HG02759 (cell line): ENCODE results near the gene CCDC90B.
A peak's percentile ranks its signal among the peaks of the same experiment; 100 is the strongest.
"Not testable (repeated sequence)": the region's sequence is repeated elsewhere in the genome, so short reads cannot be mapped to it uniquely, and the experiment has no call there.

Experiments
- ATAC-seq: cut with Tn5 transposase; IDR thresholded peaks from one replicate; pipeline ENCODE4 v1.9.1; 2021; ENCODE audit warnings: mild to moderate bottlenecking, moderate library complexity; ENCODE audit not compliant: unreplicated experiment

Gene CCDC90B

DNA sequence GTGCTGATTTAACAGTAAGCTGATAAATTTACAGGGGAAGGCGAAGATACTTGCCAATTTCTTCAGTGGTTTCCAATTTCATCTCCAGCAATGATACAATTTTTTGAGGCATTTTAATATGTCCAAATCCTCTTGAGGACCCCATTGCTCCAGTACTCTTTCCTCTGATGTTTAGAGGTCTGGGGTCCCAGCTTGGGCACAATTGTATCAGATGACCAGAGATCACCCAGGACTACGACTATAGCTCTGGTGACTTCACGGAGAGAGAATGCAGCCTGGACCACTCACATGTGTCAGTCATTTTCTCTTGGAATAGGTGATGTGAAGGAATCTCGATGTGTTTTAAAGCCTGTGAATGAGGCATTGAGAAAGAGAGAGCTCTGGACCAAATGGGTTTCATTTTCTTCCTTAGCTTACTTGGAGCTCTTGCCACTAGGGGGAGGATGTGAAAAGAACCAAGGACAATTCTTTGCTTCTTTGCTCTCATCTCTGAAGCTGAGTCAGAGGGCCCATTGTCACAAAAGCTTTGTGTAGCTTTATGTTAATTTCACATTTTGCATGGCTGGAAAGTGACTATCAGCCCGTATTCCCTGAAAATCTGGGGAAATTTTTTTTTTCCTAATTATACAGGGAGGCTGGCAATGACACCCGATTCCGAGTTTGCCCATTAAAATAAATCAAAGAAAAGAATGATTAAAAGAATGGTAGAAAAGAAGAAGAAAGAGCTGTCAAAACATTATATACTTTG lies 6.7 kb upstream of the CCDC90B start:
- peak; percentile 82 for ATAC-seq

DNA sequence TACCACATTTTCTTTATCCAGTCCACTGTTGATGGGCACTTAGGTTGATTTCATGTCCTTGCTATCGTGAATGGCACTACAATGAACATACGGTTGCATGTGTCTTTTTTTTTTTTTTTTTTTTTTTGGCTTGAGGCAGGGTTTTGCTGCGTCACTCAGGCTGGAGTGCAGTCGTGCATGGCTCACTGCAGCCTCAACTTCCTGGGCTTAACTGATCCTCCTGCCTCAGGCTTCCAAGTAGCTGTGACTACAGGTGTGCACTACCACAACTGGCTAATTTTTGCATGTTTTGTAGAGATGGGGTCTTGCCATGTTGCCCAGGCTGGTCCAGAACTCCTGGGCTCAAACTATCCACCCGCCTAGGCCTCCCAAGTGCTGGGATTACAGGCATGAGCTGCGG lies 1.5 kb upstream of the CCDC90B start:
- no peak for ATAC-seq

DNA sequence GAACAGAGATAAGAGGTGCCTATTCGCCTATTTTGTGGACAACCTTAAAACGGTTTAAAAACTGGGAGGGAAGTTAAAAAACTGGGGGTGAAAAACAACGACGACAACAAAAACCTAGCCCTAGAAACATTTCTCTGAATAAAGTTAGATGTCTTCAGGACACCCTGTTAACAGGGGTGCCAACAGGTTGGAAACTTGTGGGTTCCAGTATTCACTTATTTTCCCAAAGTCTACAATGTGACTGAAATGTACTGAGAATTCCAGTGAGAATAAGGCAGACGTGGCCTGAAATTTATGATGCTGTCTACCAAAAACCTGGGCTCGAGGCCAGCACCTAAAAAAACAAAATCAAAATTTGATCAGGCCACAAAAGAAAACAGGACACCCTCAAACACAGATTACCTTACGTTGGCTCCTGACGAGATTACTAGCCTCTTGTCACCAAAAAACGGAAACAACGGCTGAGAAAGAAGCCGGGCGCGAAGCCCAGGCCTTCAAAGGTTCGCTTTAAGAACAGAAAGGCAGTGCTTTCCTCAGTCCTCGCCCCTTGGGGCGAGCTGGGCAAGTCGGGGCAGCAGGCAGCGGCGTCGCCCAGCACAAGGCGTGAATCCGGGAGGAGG lies 906 bp downstream of the CCDC90B start:
- ATAC-seq = peak; percentile 50

DNA sequence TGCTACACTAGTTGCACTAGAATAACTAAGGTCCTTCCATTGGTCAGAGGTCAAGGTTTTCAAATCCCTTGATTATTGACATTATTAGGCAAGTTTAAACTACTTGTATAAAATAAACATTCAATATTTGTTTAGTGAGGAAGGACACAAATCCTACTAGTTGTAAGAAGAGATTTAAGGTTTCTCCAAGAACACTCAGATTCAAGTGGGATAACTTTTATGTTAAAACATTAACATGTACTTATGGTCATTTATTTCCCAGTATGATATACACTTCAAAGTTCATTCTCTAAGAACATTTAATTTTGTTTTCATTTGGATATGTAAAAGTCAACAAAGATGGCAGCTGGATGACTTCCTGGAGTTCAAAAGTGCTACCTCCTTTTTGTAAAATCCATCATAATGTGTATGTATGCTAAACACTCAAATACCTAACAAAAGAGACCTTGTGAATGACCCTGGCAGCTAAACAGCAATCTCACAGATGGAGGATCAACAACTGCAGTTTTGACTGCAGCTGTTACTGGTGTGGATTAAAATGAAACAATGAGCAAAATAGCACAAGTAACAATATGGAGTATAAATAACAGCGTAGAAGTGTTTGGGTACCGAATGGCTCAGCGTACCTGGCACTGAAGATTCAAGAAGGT lies 1.5 kb downstream of the CCDC90B start:
- ATAC-seq = no peak

DNA sequence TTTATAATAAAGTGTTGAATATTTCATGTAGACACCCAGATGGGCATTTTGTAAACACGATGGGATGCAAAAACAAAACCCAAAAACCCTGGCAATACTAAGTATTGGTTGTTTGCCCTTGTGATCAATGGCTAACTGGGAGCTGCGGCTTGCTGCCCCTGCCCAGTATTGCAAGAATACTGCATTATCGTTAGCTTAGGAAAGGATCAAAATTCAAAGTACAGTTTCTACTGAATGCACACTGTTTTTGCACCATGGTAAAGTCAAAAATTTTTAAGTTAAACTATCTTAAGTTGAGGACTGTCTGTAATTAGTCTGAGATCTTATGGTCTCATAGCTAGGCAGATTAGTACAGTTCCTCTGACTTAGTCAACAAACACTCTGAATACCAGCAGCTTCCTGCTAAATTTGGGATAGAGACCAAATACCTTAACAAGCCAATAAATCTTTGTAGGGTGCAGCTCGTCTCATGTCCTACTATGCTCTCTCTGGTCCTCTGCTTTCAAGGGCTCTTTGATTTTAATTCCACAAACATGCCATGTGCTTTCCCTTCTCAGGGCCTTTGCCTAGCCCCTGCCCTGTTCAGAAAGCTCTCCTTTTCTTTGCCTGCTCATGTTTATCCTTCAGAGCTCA lies 4.0 kb downstream of the CCDC90B start:
- ATAC-seq = no peak

DNA sequence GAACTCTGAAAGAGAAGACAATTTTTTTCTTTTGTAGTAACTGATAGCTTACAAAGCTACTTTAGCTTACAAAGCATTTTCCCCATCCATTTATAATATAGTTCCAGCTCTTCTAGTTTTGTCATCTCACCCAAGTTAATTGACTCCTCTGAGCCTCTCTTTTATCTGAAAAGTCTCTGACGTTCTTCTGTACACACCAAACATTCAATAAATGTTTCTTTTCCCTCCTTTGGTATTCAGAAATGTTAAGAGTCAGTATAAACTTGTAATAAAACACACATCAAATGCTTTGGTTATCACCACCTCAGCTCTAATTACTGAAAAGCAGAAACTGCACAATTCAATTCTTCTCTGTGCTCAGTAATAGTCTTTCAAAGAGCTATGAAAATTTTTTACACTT lies 5.9 kb downstream of the CCDC90B start:
- no peak for ATAC-seq

DNA sequence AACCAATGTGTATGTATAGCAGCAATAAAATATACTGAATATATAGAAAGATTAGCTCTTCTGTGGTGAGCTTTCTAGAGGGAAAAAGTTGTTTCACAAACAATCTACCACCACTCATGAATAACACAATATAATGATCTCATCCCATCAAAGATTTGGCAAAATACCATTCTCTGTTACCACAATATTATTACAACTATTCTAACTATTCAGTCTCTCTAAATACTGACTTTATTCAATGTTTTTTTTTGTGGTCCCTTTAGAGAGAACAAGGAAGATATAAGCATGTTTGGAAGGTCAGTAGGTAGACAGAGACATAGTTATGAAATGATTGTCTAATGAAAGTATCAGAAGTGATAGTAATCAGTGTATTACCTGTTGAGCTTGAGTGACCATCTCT lies 7.8 kb downstream of the CCDC90B start:
- ATAC-seq = no peak

DNA sequence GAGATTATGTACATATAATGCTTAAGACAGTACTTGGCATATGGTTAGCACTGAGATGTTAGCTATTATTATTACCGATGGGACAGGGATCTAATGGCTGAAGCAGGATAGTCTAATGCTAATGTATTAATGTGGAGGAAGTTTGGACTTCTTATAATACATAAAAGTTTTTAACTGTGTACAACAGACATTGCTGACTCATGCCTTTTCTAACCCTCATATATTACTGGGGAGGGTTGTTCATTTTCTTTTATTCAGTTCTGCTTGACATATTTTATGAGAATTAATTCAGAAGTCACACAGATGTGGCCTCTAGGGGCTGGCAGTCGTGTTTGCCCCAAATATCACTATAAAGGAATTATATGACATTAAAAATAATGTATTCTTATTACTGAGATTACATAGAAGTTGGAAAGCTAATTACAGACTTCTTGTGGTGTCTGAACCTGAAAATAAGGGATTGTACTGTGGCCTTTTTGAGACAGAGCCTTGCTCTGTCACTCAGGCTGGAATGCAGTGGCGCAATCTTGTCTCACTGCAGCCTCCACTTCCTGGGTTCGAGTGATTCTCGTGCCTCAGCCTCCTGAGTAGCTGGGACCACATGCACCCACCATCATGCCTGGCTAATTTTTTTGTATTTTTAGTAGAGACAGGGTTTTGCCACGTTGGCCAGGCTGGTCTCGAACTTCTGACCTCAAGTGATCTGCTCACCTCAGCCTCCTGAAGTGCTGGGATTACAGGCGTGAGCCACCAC lies 10.1 kb downstream of the CCDC90B start:
- no peak for ATAC-seq

DNA sequence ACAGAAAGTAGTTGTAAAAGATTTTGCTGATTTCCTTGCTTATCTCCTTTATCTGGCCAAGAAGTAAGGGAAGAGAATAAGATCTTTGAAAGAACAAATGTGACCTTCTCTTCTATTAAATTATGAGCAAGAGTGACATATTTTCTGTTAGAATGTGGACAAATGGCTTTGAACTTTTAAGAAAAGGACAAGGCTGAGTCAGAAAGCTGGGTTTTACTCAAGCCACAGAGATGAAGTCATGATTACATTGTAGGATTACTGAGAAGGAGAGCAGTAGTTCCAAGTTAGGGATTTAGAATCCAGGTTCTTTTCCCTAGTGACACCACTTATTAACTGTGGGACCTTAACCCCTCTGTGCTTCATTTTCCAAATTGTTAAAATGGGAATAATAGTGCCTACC lies 13.5 kb downstream of the CCDC90B start:
- ATAC-seq = no peak

DNA sequence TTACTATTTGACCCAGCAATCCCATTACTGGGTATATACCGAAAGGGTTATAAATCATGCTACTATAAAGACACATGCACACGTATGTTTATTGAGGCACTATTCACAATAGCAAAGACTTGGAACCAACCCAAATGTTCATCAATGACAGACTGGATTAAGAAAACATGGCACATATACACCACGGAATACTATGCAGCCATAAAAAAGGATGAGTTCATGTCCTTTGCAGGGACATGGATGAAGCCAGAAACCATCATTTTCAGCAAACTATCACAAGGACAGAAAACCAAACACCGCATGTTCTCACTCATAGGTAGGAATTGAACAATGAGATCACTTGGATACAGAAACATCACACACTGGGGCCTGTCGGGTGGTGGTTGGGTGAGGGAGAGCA lies 14.4 kb downstream of the CCDC90B start:
- not testable (repeated sequence) for ATAC-seq

DNA sequence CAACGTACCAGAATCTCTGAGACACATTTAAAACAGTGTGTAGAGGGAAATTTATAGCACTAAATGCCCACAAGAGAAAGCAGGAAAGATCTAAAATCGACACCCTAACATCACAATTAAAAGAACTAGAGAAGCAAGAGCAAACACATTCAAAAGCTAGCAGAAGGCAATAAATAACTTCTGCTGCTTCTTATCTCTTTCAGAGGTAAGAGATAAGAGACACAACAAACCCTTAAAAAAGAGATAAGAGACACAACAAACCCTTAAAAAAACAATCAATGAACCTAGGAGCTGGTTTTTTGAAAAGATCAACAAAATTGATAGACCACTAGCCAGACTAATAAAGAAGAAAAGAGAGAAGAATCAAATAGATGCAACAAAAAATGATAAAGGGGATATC lies 17.1 kb downstream of the CCDC90B start:
- ATAC-seq = not testable (repeated sequence)

DNA sequence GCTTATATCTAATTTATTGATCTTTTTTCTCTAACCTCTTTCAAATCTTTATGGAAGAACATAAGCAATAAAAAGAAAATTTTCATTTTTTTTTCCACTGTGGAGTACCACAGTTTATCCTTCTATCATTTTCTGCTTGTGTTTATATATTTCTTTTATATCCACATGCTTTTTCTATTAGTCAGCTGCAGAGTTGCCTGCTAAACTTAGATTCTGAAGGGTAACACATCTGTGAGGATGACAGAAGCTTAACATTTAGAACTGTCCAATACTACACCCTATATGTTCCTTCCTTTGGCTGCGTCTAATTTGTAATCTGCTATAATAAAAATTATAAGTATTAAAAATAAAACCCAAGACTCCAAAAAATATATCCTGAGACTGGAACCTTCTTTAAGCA lies 20.8 kb downstream of the CCDC90B start:
- no peak for ATAC-seq

DNA sequence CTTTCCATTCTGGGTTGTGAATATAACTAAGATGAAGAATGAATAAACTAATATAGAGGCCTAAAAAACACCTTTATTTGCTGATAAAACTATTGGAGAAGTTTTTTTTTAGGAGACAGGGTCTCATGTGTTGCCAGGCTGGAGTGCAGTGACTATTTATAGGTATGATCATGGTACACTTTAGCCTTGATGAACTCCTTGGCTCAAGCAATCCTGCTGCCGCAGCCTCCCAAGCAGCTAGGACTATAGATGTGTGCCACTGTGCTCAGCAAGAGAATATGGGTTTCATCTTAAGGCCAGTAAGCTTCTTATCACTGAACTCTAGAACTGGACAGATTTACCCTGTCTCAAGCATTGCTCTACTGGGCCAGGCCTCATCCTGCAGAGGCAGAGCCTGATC lies 26.6 kb downstream of the CCDC90B start:
- no peak for ATAC-seq

DNA sequence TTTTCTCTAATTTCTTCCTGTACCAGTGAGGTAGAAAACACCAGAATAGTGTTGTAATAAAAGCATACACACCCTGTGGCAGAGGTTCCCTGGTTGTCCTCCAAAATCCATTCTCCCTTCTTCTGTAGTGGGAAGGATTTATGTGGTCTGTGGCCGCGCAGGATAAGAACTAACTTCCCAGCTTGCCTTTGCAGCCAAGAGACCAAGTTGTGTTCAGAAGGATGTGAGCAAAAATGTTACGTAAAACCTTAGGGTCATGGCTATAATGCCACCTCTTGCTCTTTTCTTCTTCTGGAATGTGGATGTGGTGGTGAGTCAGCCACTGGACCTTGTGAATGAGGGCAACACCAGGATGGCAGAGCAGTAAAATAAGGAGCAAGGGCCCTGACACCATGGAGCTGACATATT lies 28.4 kb downstream of the CCDC90B start:
- ATAC-seq = no peak

DNA sequence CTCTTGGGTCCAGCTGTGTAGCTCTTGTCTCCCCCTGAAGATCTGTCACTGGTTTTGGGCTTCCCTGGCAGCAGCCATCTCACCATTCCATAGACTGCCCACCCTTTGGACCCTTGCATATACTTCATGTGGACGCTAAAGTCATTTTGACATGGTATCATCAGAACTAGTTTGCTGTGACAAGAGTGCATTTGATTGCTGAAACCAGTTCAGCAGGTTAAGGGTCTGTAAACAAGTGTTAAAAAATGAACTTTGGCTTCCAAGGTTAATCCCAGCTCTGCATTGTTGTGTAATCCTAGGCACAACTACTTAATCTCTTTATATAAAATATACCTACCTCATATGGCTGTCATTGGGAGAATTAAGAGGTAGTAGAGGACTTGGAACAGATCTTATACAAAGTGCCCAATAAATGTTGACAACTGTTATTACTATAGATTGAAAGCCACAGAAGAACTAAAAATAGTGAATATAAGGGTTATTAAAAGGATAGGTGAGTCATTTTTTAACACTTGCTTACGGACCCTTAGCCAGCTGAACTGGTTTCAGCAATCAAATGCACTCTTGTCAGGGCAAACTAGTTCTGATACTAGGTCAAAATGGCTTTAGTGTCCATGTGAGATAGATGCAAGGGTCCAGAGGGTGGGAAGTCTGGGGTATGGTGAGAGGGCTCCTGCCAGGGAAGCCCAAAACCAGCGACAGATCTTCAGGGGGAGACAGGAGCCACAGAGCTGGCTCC lies 29.4 kb downstream of the CCDC90B start:
- no peak for ATAC-seq

DNA sequence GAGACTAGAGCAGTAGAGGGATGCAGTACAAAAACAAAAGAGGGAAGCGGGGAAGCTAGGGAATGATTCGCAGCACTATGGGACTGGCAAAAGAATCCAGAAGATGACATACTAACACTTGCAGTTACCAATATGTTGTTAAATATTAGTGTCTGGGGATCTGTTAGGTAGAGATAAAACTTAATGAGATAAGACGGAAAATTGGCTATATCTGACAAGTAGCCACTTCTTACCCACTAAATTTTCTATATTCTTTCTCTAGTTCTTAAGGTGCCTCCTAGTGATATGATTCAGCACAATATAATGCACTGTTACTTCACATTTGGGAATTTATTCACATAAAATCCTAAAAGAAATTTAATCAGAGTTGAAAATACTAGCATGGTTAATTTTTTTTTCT lies 30.8 kb downstream of the CCDC90B start:
- no peak for ATAC-seq

DNA sequence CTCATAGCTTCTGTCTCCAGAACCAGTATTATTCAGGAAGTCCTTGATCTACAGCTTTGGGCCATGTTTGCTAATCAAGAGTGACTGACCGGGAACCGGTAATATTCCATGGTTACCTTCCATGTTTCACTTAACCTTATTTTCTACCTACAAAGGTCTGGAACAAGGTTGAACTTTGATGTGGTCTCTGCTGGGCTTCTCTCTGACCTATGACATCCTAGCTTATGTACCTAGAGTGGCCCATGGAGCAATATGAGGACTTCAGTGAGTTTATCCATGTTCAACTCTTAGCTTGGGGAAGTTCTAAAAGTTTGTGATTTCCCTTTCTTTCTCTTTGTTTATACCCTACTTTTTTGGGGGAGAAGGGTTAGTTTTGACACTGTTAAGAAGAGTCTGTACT lies 33.2 kb downstream of the CCDC90B start:
- ATAC-seq = no peak

DNA sequence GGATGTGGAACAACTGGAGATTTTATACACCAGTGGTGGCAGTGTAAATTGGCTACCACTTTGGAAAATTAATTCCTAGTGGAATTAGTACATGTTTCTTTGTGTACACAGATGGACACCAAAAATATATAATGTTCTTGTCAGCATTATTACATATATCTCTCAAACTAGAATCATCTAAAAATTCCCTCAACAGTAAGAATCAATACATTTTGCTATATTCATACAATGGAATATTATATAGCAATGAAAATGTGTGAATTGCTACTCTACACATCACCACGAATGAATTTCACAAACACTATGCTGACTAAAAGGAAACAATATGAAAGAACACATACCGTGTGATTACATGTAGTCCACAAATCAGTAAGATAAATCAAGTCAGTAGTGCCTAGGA lies 33.9 kb downstream of the CCDC90B start:
- no peak for ATAC-seq

DNA sequence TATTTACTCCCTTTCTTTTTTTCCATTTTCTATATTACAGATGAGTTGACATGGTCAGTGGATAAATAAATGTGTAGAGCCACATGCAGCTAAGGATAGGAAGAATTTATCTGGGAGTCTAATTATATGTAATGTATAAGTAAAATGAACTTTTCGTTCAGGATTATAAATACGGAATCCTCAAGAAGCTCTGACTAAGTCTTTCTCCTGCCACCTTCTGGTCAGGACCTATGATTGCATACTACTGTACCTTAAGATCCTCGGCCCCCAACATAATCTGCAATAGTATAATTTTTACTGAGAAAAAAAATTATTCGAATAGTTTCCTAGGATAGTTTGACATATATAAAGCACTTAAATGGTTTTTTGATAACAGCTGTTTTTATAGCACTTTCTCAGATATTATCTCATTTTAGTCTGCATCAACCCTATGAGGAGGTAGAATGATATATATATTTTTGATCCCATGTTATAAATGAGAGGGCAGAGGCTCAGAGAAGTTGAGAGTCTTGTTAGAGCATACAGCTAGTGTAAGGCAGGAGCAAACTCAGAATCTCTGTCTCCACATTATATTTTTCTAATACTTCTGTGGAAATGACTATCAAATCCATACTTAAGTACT lies 36.1 kb downstream of the CCDC90B start:
- ATAC-seq = peak; percentile 82

DNA sequence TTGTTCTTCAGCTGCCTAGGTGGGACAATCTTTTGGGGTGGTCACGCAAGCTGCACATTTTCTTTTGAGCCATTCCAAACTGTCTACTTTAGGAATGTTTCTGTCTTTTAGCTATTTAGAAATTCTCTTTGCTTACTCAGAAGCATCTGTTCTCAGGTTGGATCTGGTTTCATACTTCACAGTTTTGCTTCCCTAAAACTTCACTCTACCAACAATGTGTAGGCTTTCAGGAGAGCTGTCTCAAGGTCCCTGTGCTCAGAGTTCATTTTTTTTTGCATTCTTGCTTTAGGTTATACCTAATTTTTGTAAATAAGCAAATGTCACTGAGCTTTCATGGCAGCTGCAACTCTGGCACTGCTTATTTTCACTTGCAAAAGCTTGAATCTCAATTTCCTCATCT lies 36.7 kb downstream of the CCDC90B start:
- no peak for ATAC-seq
